ENCODE results near the gene ETS1. TPM values are rescaled to one million over a fixed set of nuclear protein-coding genes. Genes with fewer than 3 reads are reported as not detected.

The ETS1 gene
- total RNA-seq, 1 donor from 2014 or later: 0.54 TPM

GRCh38 chr11:128493570-128493965 lies 93.8 kb downstream of the ETS1 start:
- H3K27ac ChIP-seq: no peak overlapping the region
- no peak overlapping the region for H3K4me2 ChIP-seq
- no peak for DNase-seq (ENCODE audit: low spot score)
- H3K4me3 Mint-ChIP-seq: no peak overlapping the region
- no peaks in the 10 kb centered on the region for H3K79me2 ChIP-seq (ENCODE audit: low read depth)
- H3K4me3 ChIP-seq: no peak overlapping the region
- H3K36me3 Mint-ChIP-seq: peaks cover 2% of the 10 kb centered on the region
- peaks cover 6% of the 10 kb centered on the region for H3K27me3 Mint-ChIP-seq (ENCODE audit: insufficient read depth, low read depth)
- H3K9ac ChIP-seq: no peak overlapping the region
- H3K4me1 ChIP-seq: peaks cover 11% of the 10 kb centered on the region
- no peaks in the 10 kb centered on the region for H3K9me3 Mint-ChIP-seq
- H3K4me1 Mint-ChIP-seq: peaks cover 22% of the 10 kb centered on the region
- TF ChIP-seq CTCF (IDR thresholded peaks at IDR 0.05): no peak
- TF ChIP-seq EZH2 (IDR thresholded peaks at IDR 0.05): no peak
- TF ChIP-seq EZH2phosphoT487 (IDR thresholded peaks at IDR 0.05): no peak
- H3K27me3 ChIP-seq: no peaks in the 10 kb centered on the region
- no peaks in the 10 kb centered on the region for H4K20me1 ChIP-seq (ENCODE audit: low read depth)
- no peak overlapping the region for H3K27ac Mint-ChIP-seq
- H3K9me3 ChIP-seq (ENCODE audit: low read depth): no peaks in the 10 kb centered on the region
- no peaks in the 10 kb centered on the region for H3F3A ChIP-seq (ENCODE audit: low read depth)
- H2AFZ ChIP-seq (replicated peaks): no peak overlapping the region
- H3K36me3 ChIP-seq: no peaks in the 10 kb centered on the region

- peaks cover 2% of the 10 kb centered on the region for H3K36me3 Mint-ChIP-seq
- Histone ChIP-seq H3K27ac (no peak overlapping the region), H4K20me1 (ENCODE audit: low read depth) (no peaks in the 10 kb centered on the region), H2AFZ (replicated peaks) (no peak overlapping the region), H3K27me3 (no peaks in the 10 kb centered on the region), H3K79me2 (ENCODE audit: low read depth) (no peaks in the 10 kb centered on the region), H3F3A (ENCODE audit: low read depth) (no peaks in the 10 kb centered on the region), H3K36me3 (no peaks in the 10 kb centered on the region), H3K4me3 (no peak overlapping the region), H3K9me3 (ENCODE audit: low read depth) (no peaks in the 10 kb centered on the region), H3K4me1 (peaks cover 11% of the 10 kb centered on the region), H3K4me2 (no peak overlapping the region), H3K9ac (no peak overlapping the region)
- peaks cover 6% of the 10 kb centered on the region for H3K27me3 Mint-ChIP-seq (ENCODE audit: insufficient read depth, low read depth)
- H3K27ac Mint-ChIP-seq: no peak overlapping the region
- peaks cover 22% of the 10 kb centered on the region for H3K4me1 Mint-ChIP-seq
- H3K4me3 Mint-ChIP-seq: no peak overlapping the region
- TF ChIP-seq EZH2 (IDR thresholded peaks at IDR 0.05) (no peak), EZH2phosphoT487 (IDR thresholded peaks at IDR 0.05) (no peak), CTCF (IDR thresholded peaks at IDR 0.05) (no peak)
- no peaks in the 10 kb centered on the region for H3K9me3 Mint-ChIP-seq
- no peak for DNase-seq (ENCODE audit: low spot score)
Measured at GRCh38 chr11:128492903-128493569, 94.3 kb downstream of the ETS1 start.

- Mint-ChIP-seq H3K27me3 (ENCODE audit: insufficient read depth, low read depth) (peaks cover 6% of the 10 kb centered on the region), H3K9me3 (no peaks in the 10 kb centered on the region), H3K36me3 (peaks cover 2% of the 10 kb centered on the region), H3K27ac (no peak overlapping the region), H3K4me3 (no peak overlapping the region), H3K4me1 (peaks cover 18% of the 10 kb centered on the region)
- no peaks in the 10 kb centered on the region for H3K27me3 ChIP-seq
- DNase-seq (ENCODE audit: low spot score): no peak
- no peaks in the 10 kb centered on the region for H4K20me1 ChIP-seq (ENCODE audit: low read depth)
- no peak overlapping the region for H3K9ac ChIP-seq
- H3K36me3 ChIP-seq: no peaks in the 10 kb centered on the region
- no peak for TF ChIP-seq EZH2phosphoT487 (IDR thresholded peaks at IDR 0.05)
- no peak for TF ChIP-seq EZH2 (IDR thresholded peaks at IDR 0.05)
- no peak for TF ChIP-seq CTCF (IDR thresholded peaks at IDR 0.05)
- no peaks in the 10 kb centered on the region for H3K79me2 ChIP-seq (ENCODE audit: low read depth)
- H3K4me1 ChIP-seq: peaks cover 10% of the 10 kb centered on the region
- H3K4me2 ChIP-seq: no peak overlapping the region
- H2AFZ ChIP-seq (replicated peaks): no peak overlapping the region
- H3F3A ChIP-seq (ENCODE audit: low read depth): no peaks in the 10 kb centered on the region
- H3K4me3 ChIP-seq: no peak overlapping the region
- H3K27ac ChIP-seq: no peak overlapping the region
- H3K9me3 ChIP-seq (ENCODE audit: low read depth): no peaks in the 10 kb centered on the region
Measured at GRCh38 chr11:128492461-128492860, 94.9 kb downstream of the ETS1 start.
